CD4-positive, alpha-beta T cell treated with Interleukin-17A for 1 hour (primary cell): ENCODE data around the gene HOXC12.

ENCODE experiments used
- DNase-seq: peaks from one replicate; pipeline ENCODE4 v3.0.0-alpha.2; 2020

Gene HOXC12

GRCh38 chr12:53954694-53955035 is at the start of gene HOXC12:
HOXC12 (plus strand) TSS chr12:53954903; CDS start chr12:53954930, 27 bp downstream.
- DNase-seq: no peak

- no peak for DNase-seq
These were observed 47.6 kb upstream of the HOXC12 start for GRCh38 chr12:53907103-53907502.

- DNase-seq: no peak
These were observed 37.7 kb upstream of the HOXC12 start for GRCh38 chr12:53916788-53917655.

GRCh38 chr12:53924521-53925405 is 29.9 kb upstream of the HOXC12 start:
- no peak for DNase-seq

GRCh38 chr12:53927220-53928029 is 27.3 kb upstream of the HOXC12 start:
- DNase-seq: no peak

- DNase-seq: no peak
These were observed 26.5 kb upstream of the HOXC12 start for GRCh38 chr12:53928054-53928835.

GRCh38 chr12:53929527-53929926 is 25.2 kb upstream of the HOXC12 start:
- DNase-seq: no peak

- DNase-seq: no peak
These were observed 24.0 kb upstream of the HOXC12 start for GRCh38 chr12:53930591-53931255.

- DNase-seq: no peak
These were observed 22.7 kb upstream of the HOXC12 start for GRCh38 chr12:53931844-53932581.

GRCh38 chr12:53932915-53933314 is 21.8 kb upstream of the HOXC12 start:
- DNase-seq: no peak

GRCh38 chr12:53935383-53936341 is 19.0 kb upstream of the HOXC12 start:
- no peak for DNase-seq

GRCh38 chr12:53937099-53937498 is 17.6 kb upstream of the HOXC12 start:
- no peak for DNase-seq

GRCh38 chr12:53937596-53938325 is 16.9 kb upstream of the HOXC12 start:
- no peak for DNase-seq

- no peak for DNase-seq
These were observed 16.2 kb upstream of the HOXC12 start, which contains the start of gene HOXC13 for GRCh38 chr12:53938326-53939140. HOXC13 (plus strand) TSS chr12:53938831; CDS start chr12:53938907, 76 bp downstream.

- DNase-seq: no peak
These were observed 15.3 kb upstream of the HOXC12 start for GRCh38 chr12:53939141-53940108.

- DNase-seq: no peak
These were observed 14.2 kb upstream of the HOXC12 start for GRCh38 chr12:53940443-53941014.
